ENCODE results near the gene NPAS3. TPM values are rescaled to one million over a fixed set of nuclear protein-coding genes. Genes with fewer than 3 reads are reported as not detected.

NPAS3 gene
- total and polyA plus RNA-seq, 8 donors: 0.09 to 0.79 (median 0.56) TPM

DNA sequence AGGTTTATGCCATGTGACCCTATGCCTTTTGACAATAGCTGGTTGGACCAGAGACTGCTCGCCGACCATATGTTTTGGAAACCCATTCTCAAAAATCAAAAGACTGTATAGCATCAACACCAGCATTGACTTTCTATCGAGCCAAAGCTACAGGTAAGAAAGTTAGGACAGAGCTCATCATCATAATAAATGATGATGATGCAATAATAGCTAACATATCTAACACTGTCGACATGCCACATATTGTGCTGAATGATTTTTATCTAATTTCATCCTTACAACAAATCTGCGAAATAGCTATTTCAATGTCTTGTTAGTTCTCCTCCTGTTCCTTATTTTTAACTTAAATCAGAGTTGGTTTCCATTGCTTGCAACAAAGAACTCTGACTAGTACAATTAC, 909.3 kb downstream of the NPAS3 start:
- Histone ChIP-seq H3K9me3 (no peaks in the 10 kb centered on the region), H3K27me3 (no peaks in the 10 kb centered on the region), H3K36me3 (no peaks in the 10 kb centered on the region), H3K27ac (no peak overlapping the region), H3K4me1 (no peaks in the 10 kb centered on the region), H3K4me3 (no peak overlapping the region)
- intact Hi-C loops (cut with DNase I): loop anchor here in 1 of 2 donors (10.0 kb wide), 2 partner anchors 377 to 457 kb away; no protein-coding TSS in a partner anchor
- DNase-seq: no peak
- TF ChIP-seq, protein P1, sequence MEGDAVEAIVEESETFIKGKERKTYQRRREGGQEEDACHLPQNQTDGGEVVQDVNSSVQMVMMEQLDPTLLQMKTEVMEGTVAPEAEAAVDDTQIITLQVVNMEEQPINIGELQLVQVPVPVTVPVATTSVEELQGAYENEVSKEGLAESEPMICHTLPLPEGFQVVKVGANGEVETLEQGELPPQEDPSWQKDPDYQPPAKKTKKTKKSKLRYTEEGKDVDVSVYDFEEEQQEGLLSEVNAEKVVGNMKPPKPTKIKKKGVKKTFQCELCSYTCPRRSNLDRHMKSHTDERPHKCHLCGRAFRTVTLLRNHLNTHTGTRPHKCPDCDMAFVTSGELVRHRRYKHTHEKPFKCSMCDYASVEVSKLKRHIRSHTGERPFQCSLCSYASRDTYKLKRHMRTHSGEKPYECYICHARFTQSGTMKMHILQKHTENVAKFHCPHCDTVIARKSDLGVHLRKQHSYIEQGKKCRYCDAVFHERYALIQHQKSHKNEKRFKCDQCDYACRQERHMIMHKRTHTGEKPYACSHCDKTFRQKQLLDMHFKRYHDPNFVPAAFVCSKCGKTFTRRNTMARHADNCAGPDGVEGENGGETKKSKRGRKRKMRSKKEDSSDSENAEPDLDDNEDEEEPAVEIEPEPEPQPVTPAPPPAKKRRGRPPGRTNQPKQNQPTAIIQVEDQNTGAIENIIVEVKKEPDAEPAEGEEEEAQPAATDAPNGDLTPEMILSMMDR (IDR thresholded peaks at IDR 0.05): no peak
- ATAC-seq: no peak

- H3K36me3 ChIP-seq: no peaks in the 10 kb centered on the region
- H3K4me1 ChIP-seq: no peaks in the 10 kb centered on the region
- intact Hi-C loops (cut with DNase I): loop anchor here in 1 of 2 donors (10.0 kb wide), 2 partner anchors 376 to 456 kb away; no protein-coding TSS in a partner anchor
- no peaks in the 10 kb centered on the region for H3K27me3 ChIP-seq
- peak; percentile 91 for ATAC-seq
- peak in 3 of 4 donors; percentile 23 to 68 (median 35) for DNase-seq
- H3K27ac ChIP-seq: no peak overlapping the region
- H3K9me3 ChIP-seq: no peaks in the 10 kb centered on the region
- H3K4me3 ChIP-seq: no peak overlapping the region
- TF ChIP-seq, protein P1 (IDR thresholded peaks at IDR 0.05): peak; percentile 26 to 56
Measured at GRCh38 chr14:33848706-33849454, 910.2 kb downstream of the NPAS3 start.

GRCh38 chr14:33849455-33849801, 910.7 kb downstream of the NPAS3 start:
- Histone ChIP-seq H3K4me3 (no peak overlapping the region), H3K4me1 (no peaks in the 10 kb centered on the region), H3K9me3 (no peaks in the 10 kb centered on the region), H3K36me3 (no peaks in the 10 kb centered on the region), H3K27ac (no peak overlapping the region), H3K27me3 (no peaks in the 10 kb centered on the region)
- DNase-seq (peak in 1 of 4 donors; percentile 8), ATAC-seq (no peak)
- TF ChIP-seq, protein P1 (IDR thresholded peaks at IDR 0.05): peak in 1 of 2 donors; percentile 5
- intact Hi-C loops (cut with DNase I): loop anchor here in 1 of 2 donors (10.0 kb wide), 2 partner anchors 375 to 455 kb away; no protein-coding TSS in a partner anchor

GRCh38 chr14:33850826-33851225, 912.1 kb downstream of the NPAS3 start:
- intact Hi-C loops (cut with DNase I): no loop called here
- peak in 1 of 4 donors; percentile 36 for DNase-seq
- Histone ChIP-seq H3K9me3 (no peaks in the 10 kb centered on the region), H3K27me3 (no peaks in the 10 kb centered on the region), H3K4me1 (no peaks in the 10 kb centered on the region), H3K36me3 (no peaks in the 10 kb centered on the region), H3K4me3 (no peak overlapping the region), H3K27ac (no peak overlapping the region)
- ATAC-seq: no peak
- TF ChIP-seq, protein P1 (IDR thresholded peaks at IDR 0.05): no peak

DNA sequence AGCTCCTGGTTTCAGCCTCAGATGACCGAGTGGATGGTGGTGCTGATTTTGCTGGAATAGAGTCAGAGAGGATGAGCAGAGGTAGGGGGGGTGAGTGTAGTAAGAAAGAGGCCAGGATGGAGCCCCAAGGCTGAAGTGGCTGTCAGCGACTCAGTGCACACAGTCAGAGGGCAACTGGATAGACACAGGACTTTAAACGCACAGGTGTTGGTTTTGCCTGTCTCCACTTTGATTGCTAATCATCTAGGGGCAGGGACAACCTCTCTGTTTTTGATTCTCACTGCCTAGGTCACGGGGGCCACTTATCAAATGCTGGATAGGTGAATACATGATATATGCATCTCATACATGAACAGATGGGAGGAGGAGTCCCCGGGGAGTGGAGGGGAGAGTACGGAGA, 912.7 kb downstream of the NPAS3 start:
- no peak for DNase-seq
- no peak overlapping the region for H3K27ac ChIP-seq
- no peaks in the 10 kb centered on the region for H3K27me3 ChIP-seq
- no peak overlapping the region for H3K4me3 ChIP-seq
- TF ChIP-seq, protein P1 (IDR thresholded peaks at IDR 0.05): no peak
- no peak for ATAC-seq
- no peaks in the 10 kb centered on the region for H3K4me1 ChIP-seq
- intact Hi-C loops (cut with DNase I): no loop called here
- no peaks in the 10 kb centered on the region for H3K9me3 ChIP-seq
- no peaks in the 10 kb centered on the region for H3K36me3 ChIP-seq

Data from left lung (tissue), 10 donors.